ENCODE measurements around the gene CBY3. TPM values are rescaled to one million over a fixed set of nuclear protein-coding genes. Genes with fewer than 3 reads are reported as not detected.

CBY3 gene
- polyA plus RNA-seq, 3 donors, result not detected

DNA sequence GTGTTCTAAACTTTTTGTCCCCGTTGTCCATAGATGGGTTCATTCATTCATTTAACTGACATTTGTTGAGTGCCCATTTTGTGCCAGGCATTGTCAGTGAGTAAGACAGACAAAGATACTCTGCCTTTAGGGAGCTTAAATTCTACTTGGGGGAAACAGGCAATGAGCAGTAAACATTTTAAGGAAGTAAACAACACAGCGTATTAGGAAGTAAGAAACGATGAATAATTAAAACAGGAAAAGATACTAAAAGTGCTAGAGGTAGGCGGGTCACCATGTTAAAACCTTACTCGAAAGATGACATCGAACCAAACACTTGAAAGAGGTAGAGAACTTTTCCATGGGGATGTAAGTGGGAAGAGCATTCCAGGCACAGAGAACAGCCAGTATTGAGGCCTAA, 46.3 kb upstream of the CBY3 start:
- Histone ChIP-seq H3K9me3 (replicated peaks in 1 of 2; ENCODE audit: control insufficient read depth in 1 of 2, insufficient read depth in 1 of 2, low read length in 2 of 2) (no peaks in the 10 kb centered on the region), H3K27ac (ENCODE audit: low read depth in 1 of 2, low read length in 2 of 2) (peak overlapping the region; percentile 29 to 82), H3K36me3 (replicated peaks in 1 of 2; ENCODE audit: control insufficient read depth in 1 of 2, insufficient read depth in 2 of 2, low read length in 2 of 2) (peaks cover 72 to 87% of the 10 kb centered on the region in 2 donors), H3K4me3 (replicated peaks in 1 of 3; ENCODE audit: low read depth in 2 of 3, low read length in 3 of 3) (no peak overlapping the region), H3K4me2 (replicated peaks; ENCODE audit: extremely low read depth, low read length, poor library complexity, severe bottlenecking) (no peak overlapping the region), H3K79me2 (ENCODE audit: insufficient read depth, low read length) (peaks cover 61% of the 10 kb centered on the region), H4K20me1 (ENCODE audit: insufficient read depth, low read length) (peaks cover 11% of the 10 kb centered on the region), H3K4me1 (ENCODE audit: control insufficient read depth in 1 of 2, insufficient read depth in 2 of 2, low read length in 2 of 2) (peaks cover 39 to 51% of the 10 kb centered on the region in 2 donors), H2AFZ (ENCODE audit: insufficient read depth, low read depth, low read length, poor library complexity, severe bottlenecking) (peak overlapping the region; percentile 6), H3K27me3 (ENCODE audit: control insufficient read depth in 2 of 2, insufficient read depth in 2 of 2, low read length in 2 of 2) (no peaks in the 10 kb centered on the region), H3K9ac (ENCODE audit: insufficient read depth, low read length, poor library complexity, severe bottlenecking) (no peak overlapping the region)
- H3K4me1 Mint-ChIP-seq, result peaks cover 48% of the 10 kb centered on the region
- H3K4me3 Mint-ChIP-seq, result no peak overlapping the region
- H3K9me3 Mint-ChIP-seq, result no peaks in the 10 kb centered on the region
- TF ChIP-seq, protein P1, sequence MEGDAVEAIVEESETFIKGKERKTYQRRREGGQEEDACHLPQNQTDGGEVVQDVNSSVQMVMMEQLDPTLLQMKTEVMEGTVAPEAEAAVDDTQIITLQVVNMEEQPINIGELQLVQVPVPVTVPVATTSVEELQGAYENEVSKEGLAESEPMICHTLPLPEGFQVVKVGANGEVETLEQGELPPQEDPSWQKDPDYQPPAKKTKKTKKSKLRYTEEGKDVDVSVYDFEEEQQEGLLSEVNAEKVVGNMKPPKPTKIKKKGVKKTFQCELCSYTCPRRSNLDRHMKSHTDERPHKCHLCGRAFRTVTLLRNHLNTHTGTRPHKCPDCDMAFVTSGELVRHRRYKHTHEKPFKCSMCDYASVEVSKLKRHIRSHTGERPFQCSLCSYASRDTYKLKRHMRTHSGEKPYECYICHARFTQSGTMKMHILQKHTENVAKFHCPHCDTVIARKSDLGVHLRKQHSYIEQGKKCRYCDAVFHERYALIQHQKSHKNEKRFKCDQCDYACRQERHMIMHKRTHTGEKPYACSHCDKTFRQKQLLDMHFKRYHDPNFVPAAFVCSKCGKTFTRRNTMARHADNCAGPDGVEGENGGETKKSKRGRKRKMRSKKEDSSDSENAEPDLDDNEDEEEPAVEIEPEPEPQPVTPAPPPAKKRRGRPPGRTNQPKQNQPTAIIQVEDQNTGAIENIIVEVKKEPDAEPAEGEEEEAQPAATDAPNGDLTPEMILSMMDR (IDR thresholded peaks at IDR 0.05), result no peak
- H3K27me3 Mint-ChIP-seq (ENCODE audit: low read depth in 3 of 3), result peaks cover 0 to 2% (median 0%) of the 10 kb centered on the region in 3 donors
- WGBS (ENCODE audit: insufficient coverage), result 60% methylated on average over 1 of the region's 6 CpGs
- H3K36me3 Mint-ChIP-seq, result peaks cover 73 to 86% of the 10 kb centered on the region in 2 donors
- peak; percentile 37 to 71 (median 57) for DNase-seq
- intact Hi-C loops (cut with micrococcal nuclease), result no loop called here
- peak overlapping the region; percentile 78 to 95 (median 91) for H3K27ac Mint-ChIP-seq

DNA sequence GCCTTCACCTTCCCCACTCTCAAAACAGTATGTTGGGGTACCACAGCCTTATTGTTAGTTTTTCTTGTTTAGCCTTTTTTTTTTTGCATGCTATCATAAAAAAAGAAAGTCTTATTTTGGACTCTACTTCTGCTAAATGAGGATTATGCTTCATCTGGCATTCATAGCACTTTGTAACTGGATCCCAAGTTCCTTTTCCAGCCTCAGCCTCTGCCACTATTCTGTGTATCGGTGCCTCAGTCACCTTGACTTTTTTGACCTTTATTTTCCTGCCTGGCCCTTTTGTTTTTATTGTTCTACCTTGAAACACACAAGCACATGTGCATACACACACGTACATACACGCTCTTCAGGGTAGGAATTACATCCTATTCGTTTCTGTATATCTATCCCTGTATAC, 43.3 kb upstream of the CBY3 start:
- H3K27me3 ChIP-seq (ENCODE audit: control insufficient read depth in 2 of 2, insufficient read depth in 2 of 2, low read length in 2 of 2), result no peaks in the 10 kb centered on the region
- intact Hi-C loops (cut with micrococcal nuclease), result no loop called here
- H3K27ac ChIP-seq (ENCODE audit: low read depth in 1 of 2, low read length in 2 of 2), result peak overlapping the region in 1 of 2 donors; percentile 25
- Mint-ChIP-seq H3K4me3 (no peak overlapping the region), H3K27ac (peak overlapping the region in 2 of 7 donors; percentile 32 to 58), H3K36me3 (peaks cover 75 to 93% of the 10 kb centered on the region in 2 donors), H3K27me3 (ENCODE audit: low read depth in 3 of 3) (peaks cover 0 to 2% (median 0%) of the 10 kb centered on the region in 3 donors), H3K9me3 (no peaks in the 10 kb centered on the region), H3K4me1 (peaks cover 22% of the 10 kb centered on the region)
- peaks cover 78% of the 10 kb centered on the region for H3K79me2 ChIP-seq (ENCODE audit: insufficient read depth, low read length)
- peaks cover 17 to 22% of the 10 kb centered on the region in 2 donors for H3K4me1 ChIP-seq (ENCODE audit: control insufficient read depth in 1 of 2, insufficient read depth in 2 of 2, low read length in 2 of 2)
- H3K9me3 ChIP-seq (replicated peaks in 1 of 2; ENCODE audit: control insufficient read depth in 1 of 2, insufficient read depth in 1 of 2, low read length in 2 of 2), result no peaks in the 10 kb centered on the region
- no peak overlapping the region for H3K4me3 ChIP-seq (replicated peaks in 1 of 3; ENCODE audit: low read depth in 2 of 3, low read length in 3 of 3)
- no peak overlapping the region for H3K9ac ChIP-seq (ENCODE audit: insufficient read depth, low read length, poor library complexity, severe bottlenecking)
- H3K36me3 ChIP-seq (replicated peaks in 1 of 2; ENCODE audit: control insufficient read depth in 1 of 2, insufficient read depth in 2 of 2, low read length in 2 of 2), result peaks cover 86 to 97% of the 10 kb centered on the region in 2 donors
- no peak overlapping the region for H2AFZ ChIP-seq (ENCODE audit: insufficient read depth, low read depth, low read length, poor library complexity, severe bottlenecking)
- 100% methylated on average over 1 of the region's 4 CpGs for WGBS (ENCODE audit: insufficient coverage)
- DNase-seq, result no peak
- peaks cover 23% of the 10 kb centered on the region for H4K20me1 ChIP-seq (ENCODE audit: insufficient read depth, low read length)
- H3K4me2 ChIP-seq (replicated peaks; ENCODE audit: extremely low read depth, low read length, poor library complexity, severe bottlenecking), result no peak overlapping the region
- TF ChIP-seq, protein P1 (IDR thresholded peaks at IDR 0.05), result no peak
